Ovary (tissue), 9 donors: ENCODE results near the gene SAMM50. TPM values are rescaled to one million over a fixed set of nuclear protein-coding genes. Genes with fewer than 3 reads are reported as not detected.

Experiments used
- DNase-seq, 5 donors: peaks; one replicate each; pipeline ENCODE4 v3.0.0-alpha.2; 2019 to 2020
- H3K27ac ChIP-seq, 2 donors: fragments of 200-600 bp; one replicate each; pipeline versions ENCODE4 v1.5.1 to v1.8.0; 2019 to 2022
- H3K27me3 ChIP-seq: fragments of 200-600 bp; one replicate; pipeline ENCODE4 v1.8.0; 2022
- H3K36me3 ChIP-seq: fragments of 200-600 bp; sonication (generic); one replicate; pipeline ENCODE4 v1.5.1; 2019
- H3K4me1 ChIP-seq: one replicate; pipeline ENCODE4 v1.8.1; 2013; ENCODE audit warnings: mild to moderate bottlenecking, moderate library complexity; ENCODE audit not compliant: insufficient read depth
- H3K4me3 ChIP-seq: fragments of 200-600 bp; sonication (generic); one replicate; pipeline ENCODE4 v1.5.1; 2017
- H3K9me3 ChIP-seq, 2 donors: fragments of 200-600 bp in 1 of 2; sonication (generic) in 1 of 2; one replicate each; pipeline versions ENCODE4 v1.5.1 to v1.8.1; 2013 to 2019; ENCODE audit warnings: mild to moderate bottlenecking in 1 of 2, moderate library complexity in 1 of 2
- CTCF ChIP-seq, 3 donors: fragments of 450-650 bp in 2 of 3; fragments of 200-600 bp in 1 of 3; IDR thresholded peaks; one replicate each; pipeline versions ENCODE4 v1.5.1 to v1.8.0; 2016 to 2022; ENCODE audit warnings: antibody characterized with exemption in 3 of 3, mild to moderate bottlenecking in 1 of 3
- EP300 ChIP-seq: sonication (generic); formaldehyde crosslinking; IDR thresholded peaks from one replicate; pipeline ENCODE4 v1.6.1; 2017; ENCODE audit warnings: antibody characterized with exemption
- POLR2A ChIP-seq: fragments of 450-650 bp; IDR thresholded peaks from one replicate; pipeline ENCODE4 v1.6.1; 2017; ENCODE audit warnings: antibody characterized with exemption, mild to moderate bottlenecking, moderate library complexity
- WGBS, 3 donors: extraction: QIAGEN DNeasy Blood & Tissue Kit in 1 of 3; methylation state at CpG; one replicate each; pipeline versions ENCODE4 v1.1.5 to v1.1.7; 2013 to 2017; 5-methylcytosine and 5-hydroxymethylcytosine counted together
- intact Hi-C, 4 donors: fragments of 100-400 bp; cut with DNase I; formaldehyde crosslinking; loops; one replicate each; pipeline versions ENCODE4 v1.11.0 to v1.15.1; 2022 to 2023
- polyA plus RNA-seq, 2 donors: library from polyadenylated mRNA; stranded (reverse); fragments of 200-250 nt in 1 of 2; fragments of 350-450 nt in 1 of 2; fragmentation: Illumina TruSeq in 1 of 2; extraction: RNeasy Lipid Tissue Mini Kit (QIAGEN cat#74804) in 1 of 2; gene quantifications; one replicate each; pipeline ENCODE4 v1.2.3, GENCODE V29; 2013 to 2014
- total RNA-seq, 7 donors: library from RNA; depleted of rRNA in 2 of 7; stranded (reverse); fragments of >200 nt in 2 of 7; fragmentation: NEBNext Ultra II Directional in 3 of 7; extraction: Animal tissue kit (Norgen Biotek cat#: 25700) in 3 of 7; gene quantifications; one replicate each; pipeline versions ENCODE4 v1.1.0 to v1.2.4, GENCODE V29; 2016 to 2023
- donor health status: DM: no; HTN: no; CAD: no; lungs with moderate emphysema.
- donor health status: DM: no; HTN: no; CAD: no.
- donor health status: Bipolar disorder and iron deficiency.
- donor health status: DM: yes; HTN: yes; CAD: no.
- donor health status: DM: no; HTN: no; CAD: no.
- donor health status: DM: yes; HTN: yes; CAD: no.

SAMM50 gene
- total and polyA plus RNA-seq, 9 donors: 18.0 to 60.2 (median 42.4) TPM

- 28 to 44% (median 41%) methylated on average over 15 of the region's 15 CpGs for WGBS, 3 donors
- Histone ChIP-seq H3K9me3 (no peaks in the 10 kb centered on the region), H3K4me3 (no peak overlapping the region), H3K27ac (no peak overlapping the region), H3K27me3 (no peaks in the 10 kb centered on the region), H3K36me3 (no peaks in the 10 kb centered on the region), H3K4me1 (peaks cover 21% of the 10 kb centered on the region)
- intact Hi-C loops: loop anchor here in 1 of 4 donors (5.0 kb wide), 1 partner anchor 79 kb away; no protein-coding TSS in a partner anchor
- TF ChIP-seq CTCF (IDR thresholded peaks at IDR 0.05) (no peak), POLR2A (no peak), EP300 (no peak)
- DNase-seq: peak in 1 of 5 donors; percentile 33
Measured at GRCh38 chr22:43998679-43999264, 43.5 kb downstream of the SAMM50 start.

GRCh38 chr22:43999378-43999777 lies 44.1 kb downstream of the SAMM50 start:
- Histone ChIP-seq H3K4me3 (no peak overlapping the region), H3K4me1 (peaks cover 21% of the 10 kb centered on the region), H3K27ac (no peak overlapping the region), H3K36me3 (no peaks in the 10 kb centered on the region), H3K27me3 (no peaks in the 10 kb centered on the region), H3K9me3 (no peaks in the 10 kb centered on the region)
- TF ChIP-seq EP300 (no peak), POLR2A (no peak), CTCF (IDR thresholded peaks at IDR 0.05) (no peak)
- intact Hi-C loops: loop anchor here in 1 of 4 donors (5.0 kb wide), 1 partner anchor 78 kb away; no protein-coding TSS in a partner anchor
- WGBS, 3 donors: 84 to 89% (median 88%) methylated on average over 3 of the region's 3 CpGs
- DNase-seq: no peak

GRCh38 chr22:44000123-44000522 lies 44.9 kb downstream of the SAMM50 start:
- H3K36me3 ChIP-seq: no peaks in the 10 kb centered on the region
- no peaks in the 10 kb centered on the region for H3K9me3 ChIP-seq
- 95 to 98% (median 98%) methylated on average over 4 of the region's 4 CpGs for WGBS, 3 donors
- no peak for DNase-seq
- H3K27ac ChIP-seq: no peak overlapping the region
- TF ChIP-seq EP300 (no peak), POLR2A (no peak), CTCF (IDR thresholded peaks at IDR 0.05) (no peak)
- intact Hi-C loops: loop anchor here in 1 of 4 donors (5.0 kb wide), 1 partner anchor 77 kb away; no protein-coding TSS in a partner anchor
- H3K4me1 ChIP-seq: peaks cover 21% of the 10 kb centered on the region
- H3K27me3 ChIP-seq: no peaks in the 10 kb centered on the region
- no peak overlapping the region for H3K4me3 ChIP-seq

GRCh38 chr22:44001521-44001920 lies 46.3 kb downstream of the SAMM50 start:
- no peak overlapping the region for H3K27ac ChIP-seq
- H3K4me3 ChIP-seq: no peak overlapping the region
- peaks cover 21% of the 10 kb centered on the region for H3K4me1 ChIP-seq
- no peaks in the 10 kb centered on the region for H3K9me3 ChIP-seq
- TF ChIP-seq EP300 (no peak), CTCF (IDR thresholded peaks at IDR 0.05) (no peak), POLR2A (no peak)
- DNase-seq: no peak
- no peaks in the 10 kb centered on the region for H3K27me3 ChIP-seq
- intact Hi-C loops: loop anchor here in 1 of 4 donors (5.0 kb wide), 1 partner anchor 76 kb away; no protein-coding TSS in a partner anchor
- 63 to 68% (median 64%) methylated on average over 7 of the region's 7 CpGs for WGBS, 3 donors
- no peaks in the 10 kb centered on the region for H3K36me3 ChIP-seq
